Activated T-cell treated with anti-CD3 and anti-CD28 coated beads, Interleukin-2, amount 50 U/mL, for 72 hours (primary cell): Measurements from ENCODE around the gene KLHL14. TPM values are rescaled to one million over a fixed set of nuclear protein-coding genes. Genes with fewer than 3 reads are reported as not detected.
"Not testable (repeated sequence)": the region's sequence is repeated elsewhere in the genome, so short reads cannot be mapped to it uniquely, and the experiment has no call there.

Source experiments
- ATAC-seq, 2 donors: fragments of 150-1000 bp; cut with Tn5 transposase; replicated peaks in 1 of 2; 2 replicates each; pipeline ENCODE4 v1.10.0; 2021; ENCODE audit warnings: moderate library complexity in 2 of 2, mild to moderate bottlenecking in 1 of 2
- DNase-seq, 2 donors: peaks; one replicate each; pipeline ENCODE4 v3.0.0; 2021 to 2022; ENCODE audit warnings: mixed read lengths in 1 of 2
- H3K27ac Mint-ChIP-seq: one replicate; pipeline ENCODE4 v1.8.0; 2022; ENCODE audit warnings: mild to moderate bottlenecking, moderate library complexity, mixed read lengths
- H3K27me3 Mint-ChIP-seq: one replicate; pipeline ENCODE4 v1.8.0; 2022; ENCODE audit warnings: low read depth, mixed read lengths
- H3K36me3 Mint-ChIP-seq, 2 donors: one replicate each; pipeline ENCODE4 v1.8.0; 2022; ENCODE audit warnings: mixed read lengths in 2 of 2, mild to moderate bottlenecking in 1 of 2; ENCODE audit not compliant: insufficient read depth in 2 of 2
- H3K4me1 Mint-ChIP-seq: one replicate; pipeline ENCODE4 v1.8.0; 2022; ENCODE audit warnings: low read depth, mixed read lengths
- H3K4me3 Mint-ChIP-seq, 2 donors: one replicate each; pipeline ENCODE4 v1.8.0; 2022; ENCODE audit warnings: mild to moderate bottlenecking in 2 of 2, mixed read lengths in 2 of 2, moderate library complexity in 2 of 2
- H3K9me3 Mint-ChIP-seq, 2 donors: one replicate each; pipeline ENCODE4 v1.8.0; 2022; ENCODE audit warnings: mixed read lengths in 2 of 2
- total RNA-seq, 2 donors: library from RNA; stranded (reverse); gene quantifications; one replicate each; pipeline ENCODE4 v1.2.3, GENCODE V29; 2022

Gene KLHL14
- total RNA-seq, 2 donors from 2014 or later, result 0.05 TPM; not detected in 1

DNA sequence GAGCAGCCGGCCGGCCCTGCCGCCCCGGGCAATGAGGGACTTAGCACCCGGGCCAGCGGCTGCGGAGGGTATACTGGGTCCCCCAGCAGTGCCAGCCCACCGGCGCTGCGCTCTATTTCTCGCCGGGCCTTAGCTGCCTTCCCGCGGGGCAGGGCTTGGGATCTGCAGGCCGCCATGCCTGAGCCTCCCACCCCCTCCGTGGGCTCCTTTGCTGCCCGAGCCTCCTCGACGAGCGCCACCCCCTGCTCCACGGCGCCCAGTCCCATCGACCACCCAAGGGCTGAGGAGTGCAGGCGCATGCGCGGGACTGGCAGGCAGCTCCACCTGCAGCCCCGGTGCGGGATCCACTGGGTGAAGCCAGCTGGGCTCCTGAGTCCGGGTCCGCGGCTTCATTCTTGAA, 21.8 kb upstream of the KLHL14 start:
- H3K27ac Mint-ChIP-seq, H3K27me3 Mint-ChIP-seq, H3K36me3 Mint-ChIP-seq, H3K4me1 Mint-ChIP-seq, ATAC-seq, H3K9me3 Mint-ChIP-seq, H3K4me3 Mint-ChIP-seq, DNase-seq: not testable (repeated sequence)

GRCh38 chr18:32779010-32779409, 6.2 kb upstream of the KLHL14 start:
- Mint-ChIP-seq H3K9me3 (no peaks in the 10 kb centered on the region), H3K27ac (no peak overlapping the region), H3K4me1 (no peaks in the 10 kb centered on the region), H3K36me3 (no peaks in the 10 kb centered on the region), H3K27me3 (peaks cover 16% of the 10 kb centered on the region), H3K4me3 (no peak overlapping the region)
- no peak for DNase-seq
- ATAC-seq, result no peak

DNA sequence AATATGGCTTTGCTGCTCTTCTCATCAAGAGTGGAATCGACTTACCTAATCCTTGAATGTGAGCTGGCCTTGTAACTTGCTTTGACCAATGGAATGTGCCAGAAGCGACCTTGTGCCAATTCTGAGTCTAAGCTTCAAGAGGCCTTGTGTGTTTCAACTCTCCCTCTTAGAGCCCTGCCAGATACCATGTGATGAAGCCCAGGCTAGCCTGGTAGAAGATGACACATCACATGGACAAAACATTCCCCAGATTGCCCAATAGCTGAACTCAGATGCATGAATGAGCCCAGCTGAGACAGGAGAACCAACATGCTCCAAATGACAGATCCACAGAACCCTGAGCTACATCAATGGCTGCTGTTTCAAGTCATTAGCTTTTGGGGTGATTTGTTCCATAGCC, 4.2 kb upstream of the KLHL14 start:
- DNase-seq (no peak), ATAC-seq (no peak)
- Mint-ChIP-seq H3K36me3 (no peaks in the 10 kb centered on the region), H3K27me3 (peaks cover 36% of the 10 kb centered on the region), H3K27ac (no peak overlapping the region), H3K4me3 (no peak overlapping the region), H3K9me3 (no peaks in the 10 kb centered on the region), H3K4me1 (no peaks in the 10 kb centered on the region)

GRCh38 chr18:32776561-32776960, 3.7 kb upstream of the KLHL14 start:
- Mint-ChIP-seq H3K9me3 (no peaks in the 10 kb centered on the region), H3K4me3 (no peak overlapping the region), H3K27ac (no peak overlapping the region), H3K4me1 (no peaks in the 10 kb centered on the region), H3K27me3 (peaks cover 36% of the 10 kb centered on the region), H3K36me3 (no peaks in the 10 kb centered on the region)
- DNase-seq, result no peak
- no peak for ATAC-seq

DNA sequence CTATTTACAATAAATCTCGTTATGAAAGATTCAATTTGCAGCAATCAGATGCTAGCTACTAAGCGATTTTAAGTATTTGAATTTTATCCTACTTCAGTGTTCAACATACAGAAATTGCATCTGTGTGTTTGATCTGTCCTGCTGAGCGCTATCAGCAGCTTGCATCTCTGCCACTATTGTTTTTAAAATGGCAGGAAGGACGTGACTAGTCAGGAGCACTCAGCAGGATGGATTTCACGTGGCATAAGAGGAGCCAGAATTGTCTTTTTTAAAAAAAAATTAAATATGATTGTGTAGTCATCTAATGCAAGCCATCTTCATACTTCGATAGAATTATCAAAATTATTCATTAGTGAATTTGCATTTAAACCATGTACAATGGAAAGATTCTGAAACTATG, 2.8 kb upstream of the KLHL14 start:
- no peak for DNase-seq
- H3K27me3 Mint-ChIP-seq, result peaks cover 36% of the 10 kb centered on the region
- no peak overlapping the region for H3K27ac Mint-ChIP-seq
- H3K4me3 Mint-ChIP-seq, result no peak overlapping the region
- ATAC-seq, result no peak
- H3K36me3 Mint-ChIP-seq, result no peaks in the 10 kb centered on the region
- no peaks in the 10 kb centered on the region for H3K4me1 Mint-ChIP-seq
- H3K9me3 Mint-ChIP-seq, result no peaks in the 10 kb centered on the region

DNA sequence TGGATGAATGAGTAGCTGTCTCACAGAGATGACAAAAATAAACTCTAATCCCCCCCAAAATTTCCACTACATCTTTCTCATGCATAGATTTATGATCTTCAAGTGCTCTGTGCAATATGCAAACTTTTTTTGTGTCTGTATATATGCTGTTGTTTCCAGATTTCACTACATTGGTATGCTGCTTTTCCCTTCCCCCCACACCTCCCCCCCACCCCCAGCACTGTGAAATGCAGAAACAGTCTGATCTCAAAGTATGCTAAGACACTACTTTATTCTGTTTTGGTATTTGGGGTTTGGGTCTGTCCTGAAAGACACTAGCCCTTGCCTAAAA, 524 bp upstream of the KLHL14 start:
- ATAC-seq (no peak), DNase-seq (no peak)
- H3K4me3 Mint-ChIP-seq, result no peak overlapping the region
- no peak overlapping the region for H3K27ac Mint-ChIP-seq
- peaks cover 54% of the 10 kb centered on the region for H3K27me3 Mint-ChIP-seq
- no peaks in the 10 kb centered on the region for H3K9me3 Mint-ChIP-seq
- no peaks in the 10 kb centered on the region for H3K4me1 Mint-ChIP-seq
- no peaks in the 10 kb centered on the region for H3K36me3 Mint-ChIP-seq

DNA sequence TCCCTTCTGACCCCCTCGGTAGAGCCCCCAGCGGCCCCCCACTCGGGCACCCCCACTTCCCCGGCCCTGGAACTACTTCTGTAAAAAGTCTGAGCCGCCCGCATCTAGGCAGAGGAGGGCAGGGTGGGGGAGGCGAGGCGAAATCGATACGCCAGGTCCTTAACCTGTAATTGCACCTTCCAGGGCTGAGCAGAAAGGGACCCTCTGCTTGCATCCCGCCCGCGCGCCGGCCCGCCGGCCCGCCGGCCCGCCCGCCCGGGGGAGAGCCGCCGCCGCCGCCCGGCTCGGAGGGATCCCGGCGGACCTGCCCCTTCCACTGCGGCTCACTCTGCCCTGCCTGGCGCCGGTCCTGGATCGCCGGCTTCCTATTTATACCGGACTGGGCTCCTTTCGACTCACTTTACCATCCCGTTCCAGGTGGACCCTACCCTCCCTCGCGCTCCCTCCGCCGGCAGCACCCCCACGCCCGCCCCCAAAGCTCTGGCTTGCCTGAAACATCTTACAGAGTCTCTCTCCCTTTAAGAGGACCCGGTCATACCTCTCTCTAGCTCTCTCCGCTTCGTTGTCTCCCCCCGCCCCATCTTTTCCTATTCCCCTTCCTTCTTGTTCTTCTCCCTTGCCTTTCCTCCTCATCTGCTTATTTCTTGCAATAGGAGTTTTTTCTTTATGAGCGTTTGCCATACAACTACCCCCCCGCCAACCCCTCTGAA, 797 bp downstream of the KLHL14 start:
- DNase-seq (no peak), ATAC-seq (no peak)
- peak overlapping the region; percentile 22 to 47 for H3K4me3 Mint-ChIP-seq
- peaks cover 53% of the 10 kb centered on the region for H3K27me3 Mint-ChIP-seq
- no peaks in the 10 kb centered on the region for H3K36me3 Mint-ChIP-seq
- no peaks in the 10 kb centered on the region for H3K4me1 Mint-ChIP-seq
- no peak overlapping the region for H3K27ac Mint-ChIP-seq
- H3K9me3 Mint-ChIP-seq, result no peaks in the 10 kb centered on the region

- peak overlapping the region; percentile 54 to 66 for H3K4me3 Mint-ChIP-seq
- no peaks in the 10 kb centered on the region for H3K4me1 Mint-ChIP-seq
- H3K27me3 Mint-ChIP-seq, result peaks cover 50% of the 10 kb centered on the region
- ATAC-seq (peak in 1 of 2 donors; percentile 42), DNase-seq (no peak)
- no peaks in the 10 kb centered on the region for H3K9me3 Mint-ChIP-seq
- H3K27ac Mint-ChIP-seq, result no peak overlapping the region
- no peaks in the 10 kb centered on the region for H3K36me3 Mint-ChIP-seq
Observed at GRCh38 chr18:32771169-32771751, 1.6 kb downstream of the KLHL14 start.

DNA sequence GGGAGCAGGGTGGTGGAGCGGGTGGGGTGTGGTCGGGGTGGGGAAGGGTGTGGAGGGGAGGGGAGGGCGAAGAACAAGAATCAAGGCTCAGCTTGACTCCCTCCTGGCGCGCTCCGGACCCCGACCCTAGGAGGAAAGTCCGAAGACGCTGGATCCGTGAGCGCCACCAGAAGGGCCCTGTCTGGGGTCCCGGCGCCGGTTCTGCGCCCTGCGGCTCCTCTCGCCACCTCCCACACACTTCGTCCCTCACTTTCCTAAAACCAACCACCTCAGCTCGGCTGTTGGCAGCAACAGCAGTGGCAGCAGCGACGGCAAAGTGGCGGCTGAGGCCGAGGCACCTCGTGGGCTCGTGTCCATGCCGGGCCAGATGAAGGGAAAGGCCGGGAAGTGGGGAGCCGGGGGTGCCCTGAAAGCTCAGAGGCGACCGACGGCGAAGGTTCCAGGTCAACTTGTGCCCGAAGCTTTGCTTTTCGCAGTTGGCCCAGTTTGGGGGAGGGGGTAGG, 2.1 kb downstream of the KLHL14 start:
- H3K36me3 Mint-ChIP-seq, result no peaks in the 10 kb centered on the region
- no peak for ATAC-seq
- H3K4me1 Mint-ChIP-seq, result no peaks in the 10 kb centered on the region
- H3K9me3 Mint-ChIP-seq, result no peaks in the 10 kb centered on the region
- peaks cover 50% of the 10 kb centered on the region for H3K27me3 Mint-ChIP-seq
- H3K4me3 Mint-ChIP-seq, result peak overlapping the region; percentile 54 to 66
- no peak for DNase-seq
- H3K27ac Mint-ChIP-seq, result no peak overlapping the region

GRCh38 chr18:32770054-32770665, 2.7 kb downstream of the KLHL14 start:
- no peaks in the 10 kb centered on the region for H3K4me1 Mint-ChIP-seq

DNA sequence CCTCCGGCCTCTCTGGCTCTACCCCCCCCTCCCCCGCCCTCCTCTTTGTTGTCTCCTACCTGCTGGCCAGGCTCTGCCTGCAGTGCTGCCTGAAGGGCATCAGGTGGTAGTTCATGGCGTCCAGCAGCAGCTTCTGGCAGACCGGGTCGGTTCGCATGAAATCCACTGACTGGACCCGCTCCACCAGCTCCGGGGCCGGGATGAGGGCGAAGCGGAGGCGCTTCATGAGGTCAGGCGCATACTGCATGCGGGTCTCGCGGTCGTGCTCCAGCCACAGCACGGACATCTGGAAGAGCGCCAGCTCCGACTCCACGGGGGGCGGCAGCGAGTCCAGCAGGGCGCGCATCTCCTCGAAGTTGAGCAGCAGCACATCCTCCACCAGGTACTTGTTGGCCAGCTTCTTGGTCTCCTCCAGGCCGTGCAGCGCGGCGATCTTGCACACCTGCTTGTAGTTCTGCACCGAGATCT, 3.2 kb downstream of the KLHL14 start:
- Mint-ChIP-seq H3K36me3 (no peaks in the 10 kb centered on the region), H3K4me1 (no peaks in the 10 kb centered on the region), H3K4me3 (peak overlapping the region; percentile 18 to 44), H3K27ac (no peak overlapping the region), H3K9me3 (no peaks in the 10 kb centered on the region), H3K27me3 (peaks cover 45% of the 10 kb centered on the region)
- DNase-seq (no peak), ATAC-seq (peak in 1 of 2 donors; percentile 7)

More at GRCh38 chr18:32770054-32770665, 2.7 kb downstream of the KLHL14 start:
- no peak for DNase-seq
- Mint-ChIP-seq H3K9me3 (no peaks in the 10 kb centered on the region), H3K27ac (no peak overlapping the region), H3K27me3 (peaks cover 50% of the 10 kb centered on the region), H3K36me3 (no peaks in the 10 kb centered on the region), H3K4me3 (peak overlapping the region; percentile 18 to 44)
- ATAC-seq, result peak in 1 of 2 donors; percentile 15

GRCh38 chr18:32769071-32769585, 3.7 kb downstream of the KLHL14 start:
- H3K27me3 Mint-ChIP-seq, result peaks cover 40% of the 10 kb centered on the region
- H3K4me1 Mint-ChIP-seq, result no peaks in the 10 kb centered on the region

DNA sequence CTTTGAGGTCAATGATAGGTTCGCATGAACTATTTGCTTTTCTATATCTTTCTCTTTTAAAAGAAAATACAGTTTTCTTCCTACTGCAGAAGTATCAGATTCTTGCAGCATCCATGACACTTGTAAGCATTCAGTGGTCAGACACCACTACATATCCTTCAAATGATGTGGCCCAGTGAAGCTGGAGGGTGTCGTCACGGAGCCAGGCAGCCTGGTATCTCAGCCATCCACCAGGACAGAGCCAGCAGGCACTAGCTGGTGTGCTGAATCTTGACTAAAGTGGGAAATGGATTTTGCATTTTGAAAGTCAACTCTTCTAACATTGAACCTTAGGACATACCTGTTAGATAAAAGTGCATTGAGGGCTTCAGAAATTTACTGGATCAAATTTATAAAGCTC, 5.4 kb downstream of the KLHL14 start:
- H3K27me3 Mint-ChIP-seq, result peaks cover 23% of the 10 kb centered on the region
- no peak overlapping the region for H3K27ac Mint-ChIP-seq
- H3K4me3 Mint-ChIP-seq, result no peak overlapping the region
- no peaks in the 10 kb centered on the region for H3K36me3 Mint-ChIP-seq
- ATAC-seq, result no peak
- no peak for DNase-seq
- H3K4me1 Mint-ChIP-seq, result no peaks in the 10 kb centered on the region
- no peaks in the 10 kb centered on the region for H3K9me3 Mint-ChIP-seq

More at GRCh38 chr18:32769071-32769585, 3.7 kb downstream of the KLHL14 start:
- Mint-ChIP-seq H3K27ac (no peak overlapping the region), H3K36me3 (no peaks in the 10 kb centered on the region), H3K4me3 (no peak overlapping the region), H3K9me3 (no peaks in the 10 kb centered on the region)
- DNase-seq (no peak), ATAC-seq (no peak)
